Stimulated activated effector memory CD8-positive, alpha-beta T cell treated with anti-CD3 and anti-CD28 coated beads, Interleukin-12 subunit alpha, Interleukin-12 subunit beta, amount 100 ng/mL, for 72 hours (primary cell): Measurements from ENCODE around the gene BAX.
"Not testable (repeated sequence)": the region's sequence is repeated elsewhere in the genome, so short reads cannot be mapped to it uniquely, and the experiment has no call there.

Experiments used
- ATAC-seq: fragments of 150-1000 bp; cut with Tn5 transposase; 2 replicates; pipeline ENCODE4 v1.10.0; 2021
- DNase-seq, 2 donors: peaks; one replicate each; pipeline ENCODE4 v3.0.0; 2021 to 2022; ENCODE audit warnings: low spot score in 2 of 2
- H3K27ac Mint-ChIP-seq: one replicate; pipeline ENCODE4 v1.8.0; 2022; ENCODE audit warnings: mild to moderate bottlenecking, mixed read lengths
- H3K36me3 Mint-ChIP-seq: one replicate; pipeline ENCODE4 v1.8.0; 2022; ENCODE audit warnings: mild to moderate bottlenecking, mixed read lengths
- H3K4me1 Mint-ChIP-seq: one replicate; pipeline ENCODE4 v1.8.0; 2022; ENCODE audit warnings: mixed read lengths
- H3K4me3 Mint-ChIP-seq: one replicate; pipeline ENCODE4 v1.8.0; 2022; ENCODE audit warnings: mild to moderate bottlenecking, mixed read lengths
- H3K9me3 Mint-ChIP-seq: one replicate; pipeline ENCODE4 v1.8.0; 2022; ENCODE audit warnings: mixed read lengths

Gene BAX

DNA sequence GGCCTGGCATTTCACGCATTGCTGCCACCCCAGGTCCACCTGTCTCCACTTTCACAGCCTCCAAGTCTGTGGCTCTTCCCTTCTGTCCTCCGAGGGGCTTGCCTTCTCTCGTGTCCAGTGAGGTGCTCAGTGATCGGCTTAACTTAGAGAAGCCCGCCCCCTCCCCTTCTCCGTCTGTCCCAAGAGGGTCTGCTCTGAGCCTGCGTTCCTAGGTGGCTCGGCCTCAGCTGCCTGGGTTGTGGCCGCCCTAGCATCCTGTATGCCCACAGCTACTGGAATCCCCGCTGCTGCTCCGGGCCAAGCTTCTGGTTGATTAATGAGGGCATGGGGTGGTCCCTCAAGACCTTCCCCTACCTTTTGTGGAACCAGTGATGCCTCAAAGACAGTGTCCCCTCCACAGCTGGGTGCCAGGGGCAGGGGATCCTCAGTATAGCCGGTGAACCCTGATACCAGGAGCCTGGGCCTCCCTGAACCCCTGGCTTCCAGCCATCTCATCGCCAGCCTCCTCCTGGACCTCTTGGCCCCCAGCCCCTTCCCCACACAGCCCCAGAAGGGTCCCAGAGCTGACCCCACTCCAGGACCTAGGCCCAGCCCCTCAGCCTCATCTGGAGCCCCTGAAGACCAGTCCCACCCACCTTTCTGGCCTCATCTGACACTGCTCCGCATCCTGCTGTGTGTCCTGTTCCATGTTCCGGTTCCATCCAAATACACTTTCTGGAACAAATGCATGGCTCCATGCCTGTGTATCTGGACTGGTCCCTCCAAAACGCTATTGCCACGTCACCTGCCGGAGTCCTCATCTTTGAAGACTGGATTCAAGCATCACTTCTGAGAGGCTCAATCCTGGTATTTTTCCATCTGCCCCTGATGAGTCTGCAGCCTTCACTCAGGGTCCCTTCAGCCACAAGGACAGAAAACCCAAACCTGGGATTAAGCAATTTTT lies 31.9 kb upstream of the BAX start:
- DNase-seq, result no peak
- no peak for ATAC-seq
- no peak overlapping the region for H3K4me3 Mint-ChIP-seq
- H3K36me3 Mint-ChIP-seq, result peaks cover 51% of the 10 kb centered on the region
- peak overlapping the region; percentile 72 for H3K27ac Mint-ChIP-seq
- no peaks in the 10 kb centered on the region for H3K4me1 Mint-ChIP-seq
- no peaks in the 10 kb centered on the region for H3K9me3 Mint-ChIP-seq

DNA sequence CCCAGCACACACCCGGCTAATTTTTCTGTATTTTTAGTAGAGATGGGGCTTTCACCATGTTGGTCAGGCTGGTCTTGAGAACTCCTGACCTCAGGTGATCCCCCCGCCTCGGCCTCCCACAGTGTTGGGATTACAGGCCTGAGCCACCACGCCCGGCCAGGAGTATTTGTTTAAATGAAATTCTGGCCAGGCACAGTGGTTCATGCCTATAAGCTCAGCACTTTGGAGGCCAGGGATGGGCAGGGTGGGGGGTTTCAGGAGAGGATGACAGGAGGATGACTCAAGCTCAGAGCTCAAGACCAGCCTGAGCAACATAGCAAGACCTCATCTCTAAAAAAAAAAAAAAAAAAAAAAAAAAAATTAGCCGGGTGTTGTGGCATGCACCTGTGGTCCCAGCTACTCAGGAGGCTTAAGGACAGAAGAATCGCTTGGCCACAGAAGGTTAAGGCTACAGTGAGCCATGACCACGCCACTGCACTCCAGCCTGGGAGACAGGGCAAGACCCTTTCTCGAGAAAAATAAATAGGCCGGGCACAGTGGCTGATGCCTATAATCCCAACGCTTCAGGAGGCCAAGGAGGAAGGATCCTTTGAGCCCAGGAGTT lies 29.3 kb upstream of the BAX start:
- H3K4me3 Mint-ChIP-seq, result no peak overlapping the region
- H3K4me1 Mint-ChIP-seq, result no peaks in the 10 kb centered on the region
- H3K36me3 Mint-ChIP-seq, result peaks cover 26% of the 10 kb centered on the region
- H3K9me3 Mint-ChIP-seq, result no peaks in the 10 kb centered on the region
- DNase-seq, result no peak
- H3K27ac Mint-ChIP-seq, result no peak overlapping the region
- peak; percentile 58 for ATAC-seq

DNA sequence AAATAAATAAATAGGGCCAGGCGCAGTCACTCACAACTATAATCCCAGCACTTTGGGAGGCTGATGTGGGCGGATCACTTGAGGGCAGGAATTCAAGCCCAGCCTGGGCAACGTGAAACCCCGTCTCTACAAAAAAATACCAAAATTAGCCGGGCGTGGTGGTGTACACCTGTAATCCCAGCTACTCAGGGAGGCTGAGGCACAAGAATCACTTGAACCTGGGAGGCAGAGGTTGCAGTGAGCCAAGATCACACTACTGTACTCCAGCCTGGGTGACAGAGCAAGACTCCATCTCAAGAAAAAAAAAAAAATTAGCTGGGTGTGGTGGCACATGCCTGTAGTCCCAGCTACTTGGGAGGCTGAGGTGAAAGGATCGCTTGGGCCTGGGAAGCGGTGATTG lies 28.8 kb upstream of the BAX start:
- peaks cover 26% of the 10 kb centered on the region for H3K36me3 Mint-ChIP-seq
- not testable (repeated sequence) for H3K27ac Mint-ChIP-seq, DNase-seq, H3K4me3 Mint-ChIP-seq, H3K9me3 Mint-ChIP-seq, ATAC-seq, H3K4me1 Mint-ChIP-seq

DNA sequence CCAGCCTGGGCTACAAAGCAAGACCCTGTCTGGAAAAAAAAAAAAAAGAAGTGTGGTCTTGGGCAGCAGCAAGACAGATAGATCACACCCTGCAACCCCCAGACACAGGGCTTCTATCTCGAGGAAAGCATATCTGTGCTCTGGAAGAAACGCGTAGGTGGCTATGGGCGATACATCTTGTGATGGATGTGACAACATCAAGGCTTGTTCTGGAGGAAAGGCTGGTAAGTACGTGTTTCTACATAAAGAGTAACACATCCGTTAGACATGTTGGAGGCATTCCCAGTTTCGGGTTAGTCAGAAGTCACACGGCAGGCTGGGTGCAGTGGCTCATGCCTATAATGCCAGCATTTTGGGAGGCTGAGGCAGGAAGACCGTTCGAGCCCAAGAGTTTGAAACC lies 27.8 kb upstream of the BAX start:
- ATAC-seq (peak; percentile 47), DNase-seq (no peak)
- H3K27ac Mint-ChIP-seq, result no peak overlapping the region
- no peaks in the 10 kb centered on the region for H3K4me1 Mint-ChIP-seq
- H3K9me3 Mint-ChIP-seq, result no peaks in the 10 kb centered on the region
- H3K36me3 Mint-ChIP-seq, result peaks cover 26% of the 10 kb centered on the region
- H3K4me3 Mint-ChIP-seq, result peak overlapping the region; percentile 7

DNA sequence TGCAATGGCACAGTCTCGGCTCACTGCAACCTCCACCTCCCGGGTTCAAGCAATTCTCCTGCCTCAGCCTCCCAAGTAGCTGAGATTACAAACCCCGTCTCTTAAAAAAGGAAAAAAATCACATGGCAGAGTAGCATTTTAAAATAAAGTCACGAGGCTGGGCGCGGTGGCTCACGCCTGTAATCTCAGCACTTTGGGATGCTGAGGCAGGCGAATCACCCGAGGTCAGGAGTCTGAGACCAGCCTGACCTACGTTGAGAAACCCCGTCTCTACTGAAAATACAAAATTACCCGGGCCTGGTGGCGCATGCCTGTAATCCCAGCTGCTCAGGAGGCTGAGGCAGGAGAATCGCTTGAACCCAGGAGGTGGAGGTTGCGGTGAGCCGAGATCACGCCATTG lies 27.0 kb upstream of the BAX start:
- H3K9me3 Mint-ChIP-seq, H3K4me1 Mint-ChIP-seq, ATAC-seq, DNase-seq, H3K27ac Mint-ChIP-seq, H3K4me3 Mint-ChIP-seq: not testable (repeated sequence)
- peaks cover 21% of the 10 kb centered on the region for H3K36me3 Mint-ChIP-seq

DNA sequence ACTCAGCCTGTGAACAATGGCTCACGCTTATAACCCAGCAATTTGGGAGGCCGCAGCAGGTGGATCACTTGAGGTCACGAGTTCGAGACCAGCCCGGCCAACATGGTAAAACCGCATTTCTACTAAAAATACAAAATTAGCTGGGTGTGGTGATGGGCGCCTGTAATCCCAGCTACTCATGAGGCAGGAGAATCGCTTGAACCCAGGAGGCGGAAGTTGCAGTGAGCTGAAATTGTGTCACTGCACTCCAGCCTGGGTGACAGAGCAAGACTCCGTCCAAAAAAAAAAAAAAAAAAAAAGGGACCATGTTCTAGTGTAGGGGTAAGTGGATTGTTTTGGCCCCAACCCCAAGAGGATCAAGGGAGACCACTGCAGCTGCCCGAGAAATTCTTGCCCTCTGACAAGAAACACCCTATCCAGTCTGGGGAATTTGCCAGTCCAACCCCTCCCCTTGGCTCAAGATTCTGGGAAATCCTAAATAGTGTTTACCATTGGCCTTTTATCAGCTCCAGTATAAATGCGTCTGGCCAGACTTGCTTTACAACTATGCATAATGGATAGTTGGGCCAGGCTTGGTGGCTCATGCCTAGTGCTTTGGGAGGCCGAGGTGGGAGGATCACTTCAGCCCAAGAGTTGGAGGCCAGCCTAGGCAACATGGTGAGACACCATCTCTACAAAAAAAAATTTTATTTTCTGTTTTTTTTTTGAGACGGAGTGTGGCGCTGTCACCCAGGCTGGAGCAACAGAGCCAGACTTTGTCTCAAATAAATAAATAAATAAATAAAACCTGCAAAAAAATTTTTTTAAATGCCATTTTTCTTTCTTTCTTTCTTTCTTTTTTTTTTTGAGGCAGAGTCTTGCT lies 26.3 kb upstream of the BAX start:
- H3K27ac Mint-ChIP-seq, result no peak overlapping the region
- no peak overlapping the region for H3K4me3 Mint-ChIP-seq
- ATAC-seq (no peak), DNase-seq (no peak)
- no peaks in the 10 kb centered on the region for H3K9me3 Mint-ChIP-seq
- peaks cover 14% of the 10 kb centered on the region for H3K36me3 Mint-ChIP-seq
- H3K4me1 Mint-ChIP-seq, result peaks cover 4% of the 10 kb centered on the region

DNA sequence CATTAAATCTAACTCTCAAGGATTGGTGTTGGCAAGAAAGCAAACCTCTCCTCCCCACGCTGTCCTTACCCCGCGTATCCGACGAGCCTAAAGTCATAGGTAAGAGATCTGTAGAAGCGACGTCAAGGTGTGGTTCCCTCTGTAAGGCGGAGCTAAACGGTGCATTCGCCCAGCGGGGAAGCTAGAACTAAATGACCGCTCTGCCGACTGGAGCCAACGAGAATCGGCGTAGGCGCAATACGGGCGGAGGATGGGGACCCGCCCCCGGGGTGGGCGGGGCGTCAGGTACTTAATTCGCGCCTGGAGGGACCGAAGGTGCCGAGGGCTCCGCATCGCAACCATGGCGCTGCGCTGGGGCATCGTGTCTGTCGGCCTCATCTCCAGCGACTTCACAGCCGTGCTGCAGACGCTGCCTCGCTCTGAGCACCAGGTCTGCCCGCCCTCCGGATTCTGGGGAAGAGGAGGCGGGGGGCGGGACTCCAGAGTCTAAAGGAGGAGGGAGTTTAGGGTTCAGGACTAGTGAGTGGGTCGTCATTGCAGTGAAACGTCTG lies 21.2 kb upstream of the BAX start, which contains the start of gene DHDH:
Gene DHDH, plus strand, starts transcription at position 318 of the 551 bp plus-strand sequence. Its CDS starts 23 bp downstream, at position 341.
- peaks cover 4% of the 10 kb centered on the region for H3K36me3 Mint-ChIP-seq
- peak within 1 kb of the TSS; percentile 82 for H3K4me3 Mint-ChIP-seq
- no peaks in the 10 kb centered on the region for H3K9me3 Mint-ChIP-seq
- peaks cover 15% of the 10 kb centered on the region for H3K4me1 Mint-ChIP-seq
- ATAC-seq, result peak; percentile 92
- DNase-seq, result peak; percentile 65 to 88
- peak within 1 kb of the TSS; percentile 54 for H3K27ac Mint-ChIP-seq

DNA sequence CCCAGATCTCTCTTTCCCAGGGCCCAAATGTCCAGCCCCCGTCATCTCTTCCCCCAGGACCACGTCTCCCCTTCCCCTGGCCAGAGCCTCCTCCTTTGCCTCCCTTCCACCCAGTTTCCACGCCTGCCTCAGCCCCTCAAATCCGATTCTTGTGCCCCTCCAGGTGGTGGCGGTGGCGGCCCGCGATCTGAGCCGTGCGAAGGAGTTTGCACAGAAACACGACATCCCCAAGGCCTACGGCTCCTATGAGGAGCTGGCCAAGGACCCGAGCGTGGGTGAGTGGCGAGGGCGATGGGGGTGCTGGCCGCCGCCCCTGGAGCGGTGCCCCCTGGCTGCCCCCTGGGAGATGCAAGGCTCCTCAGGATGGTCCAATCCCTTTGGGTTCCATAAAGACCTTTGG lies 19.8 kb upstream of the BAX start:
- no peak for ATAC-seq
- Mint-ChIP-seq H3K36me3 (peaks cover 4% of the 10 kb centered on the region), H3K4me1 (peaks cover 15% of the 10 kb centered on the region), H3K9me3 (no peaks in the 10 kb centered on the region), H3K27ac (no peak overlapping the region), H3K4me3 (no peak overlapping the region)
- DNase-seq, result no peak

DNA sequence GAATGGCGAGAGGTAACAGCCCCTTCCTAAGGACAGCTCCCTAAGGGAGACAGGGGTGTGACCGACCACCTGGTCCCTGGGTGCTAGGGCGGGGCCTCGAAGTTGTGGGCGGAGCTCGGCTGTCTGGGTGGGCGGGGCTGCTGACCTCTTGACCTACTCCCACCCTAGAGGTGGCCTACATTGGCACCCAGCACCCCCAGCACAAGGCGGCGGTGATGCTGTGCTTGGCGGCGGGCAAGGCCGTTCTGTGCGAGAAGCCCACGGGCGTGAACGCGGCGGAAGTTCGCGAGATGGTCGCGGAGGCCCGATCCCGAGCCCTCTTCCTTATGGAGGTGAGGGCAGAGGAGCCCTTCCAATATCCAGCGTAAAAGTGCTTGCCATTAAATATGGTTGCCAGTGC lies 18.8 kb upstream of the BAX start:
- DNase-seq (no peak), ATAC-seq (no peak)
- peaks cover 4% of the 10 kb centered on the region for H3K36me3 Mint-ChIP-seq
- H3K4me3 Mint-ChIP-seq, result no peak overlapping the region
- H3K9me3 Mint-ChIP-seq, result no peaks in the 10 kb centered on the region
- H3K27ac Mint-ChIP-seq, result no peak overlapping the region
- H3K4me1 Mint-ChIP-seq, result peaks cover 15% of the 10 kb centered on the region

DNA sequence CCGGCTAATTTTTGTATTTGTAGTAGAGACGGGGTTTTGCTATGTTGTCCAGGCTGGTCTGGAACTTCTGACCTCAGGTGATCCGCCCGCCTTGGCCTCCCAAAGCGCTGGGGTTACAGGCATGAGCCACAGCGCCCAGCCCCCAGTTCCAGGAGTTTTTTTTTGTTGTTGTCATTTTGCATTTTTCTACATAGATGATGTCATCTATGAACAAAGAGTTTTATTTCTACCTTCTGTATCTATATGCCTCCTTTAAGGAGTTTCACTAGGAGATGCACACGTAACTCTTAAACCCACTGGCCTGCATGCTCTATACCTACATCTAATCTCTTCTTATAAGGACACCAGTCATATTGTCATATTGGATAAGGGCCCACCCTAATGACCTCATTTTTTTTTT lies 16.4 kb upstream of the BAX start:
- Mint-ChIP-seq H3K9me3 (no peaks in the 10 kb centered on the region), H3K4me1 (peaks cover 12% of the 10 kb centered on the region), H3K36me3 (peaks cover 4% of the 10 kb centered on the region), H3K4me3 (no peak overlapping the region), H3K27ac (no peak overlapping the region)
- ATAC-seq, result no peak
- no peak for DNase-seq

DNA sequence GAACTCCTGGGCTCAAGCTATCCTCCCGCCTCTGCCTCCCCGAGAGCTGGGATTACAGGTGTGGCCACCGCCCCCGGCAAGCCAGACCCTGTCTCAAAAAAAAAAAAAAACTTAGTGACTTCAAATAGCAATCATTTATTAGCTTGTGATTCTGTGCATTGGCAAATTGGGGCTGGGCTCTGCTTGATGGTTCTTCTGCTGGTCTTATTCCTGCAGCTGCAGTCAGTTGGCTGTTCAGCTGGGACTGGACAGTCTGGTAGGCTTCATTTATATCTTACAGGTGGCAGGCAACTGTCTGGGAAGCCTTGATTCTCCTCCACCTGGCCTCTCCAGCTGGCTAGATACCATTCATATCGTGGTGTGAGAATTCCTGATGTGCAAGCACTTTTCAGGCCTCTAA lies 13.8 kb upstream of the BAX start:
- H3K4me3 Mint-ChIP-seq, result no peak overlapping the region
- H3K27ac Mint-ChIP-seq, result no peak overlapping the region
- peaks cover 5% of the 10 kb centered on the region for H3K36me3 Mint-ChIP-seq
- no peaks in the 10 kb centered on the region for H3K9me3 Mint-ChIP-seq
- DNase-seq (no peak), ATAC-seq (no peak)
- H3K4me1 Mint-ChIP-seq, result no peaks in the 10 kb centered on the region

DNA sequence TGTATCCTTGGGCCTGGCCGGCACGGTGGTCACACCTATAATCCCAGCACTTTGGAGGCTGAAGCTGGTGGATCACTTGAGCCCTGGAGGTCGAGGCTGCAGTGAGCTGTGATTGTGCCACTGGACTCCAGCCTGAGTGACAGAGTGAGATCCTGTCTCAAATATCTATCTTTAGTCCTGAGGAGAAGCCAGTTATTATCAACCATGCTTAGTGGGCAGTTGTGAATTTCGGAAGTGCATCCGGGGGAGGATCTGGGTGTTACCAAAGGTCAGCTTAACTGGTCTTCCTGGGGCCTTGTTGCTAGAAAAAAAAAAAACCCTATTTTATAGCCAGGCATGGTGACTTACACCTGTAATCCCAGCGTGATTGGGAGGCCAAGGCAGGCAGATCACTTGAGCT lies 11.6 kb upstream of the BAX start:
- ATAC-seq (no peak), DNase-seq (no peak)
- H3K4me3 Mint-ChIP-seq, result no peak overlapping the region
- H3K36me3 Mint-ChIP-seq, result peaks cover 5% of the 10 kb centered on the region
- no peaks in the 10 kb centered on the region for H3K9me3 Mint-ChIP-seq
- no peaks in the 10 kb centered on the region for H3K4me1 Mint-ChIP-seq
- H3K27ac Mint-ChIP-seq, result no peak overlapping the region

DNA sequence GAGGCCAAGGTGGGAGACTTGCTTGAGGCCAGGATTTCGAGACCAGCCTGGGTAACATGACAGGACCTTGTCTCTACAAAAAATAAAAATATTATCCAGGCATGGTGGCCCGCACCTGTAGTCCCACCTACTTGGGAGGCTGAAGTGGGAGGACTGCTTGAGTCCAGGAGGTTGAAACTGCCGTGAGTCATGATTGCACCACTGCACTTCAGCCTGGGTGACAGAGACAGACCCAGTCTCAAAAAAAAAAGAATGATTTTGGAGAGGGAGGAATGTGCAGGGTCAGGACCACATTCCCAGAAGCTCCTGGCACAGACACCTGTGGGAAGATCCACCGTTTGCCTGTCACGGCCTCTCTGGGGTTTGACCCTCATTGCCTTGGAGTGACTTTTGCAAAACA lies 9.3 kb upstream of the BAX start:
- Mint-ChIP-seq H3K9me3 (no peaks in the 10 kb centered on the region), H3K27ac (no peak overlapping the region), H3K4me1 (no peaks in the 10 kb centered on the region), H3K36me3 (peaks cover 5% of the 10 kb centered on the region), H3K4me3 (no peak overlapping the region)
- ATAC-seq (no peak), DNase-seq (no peak)

DNA sequence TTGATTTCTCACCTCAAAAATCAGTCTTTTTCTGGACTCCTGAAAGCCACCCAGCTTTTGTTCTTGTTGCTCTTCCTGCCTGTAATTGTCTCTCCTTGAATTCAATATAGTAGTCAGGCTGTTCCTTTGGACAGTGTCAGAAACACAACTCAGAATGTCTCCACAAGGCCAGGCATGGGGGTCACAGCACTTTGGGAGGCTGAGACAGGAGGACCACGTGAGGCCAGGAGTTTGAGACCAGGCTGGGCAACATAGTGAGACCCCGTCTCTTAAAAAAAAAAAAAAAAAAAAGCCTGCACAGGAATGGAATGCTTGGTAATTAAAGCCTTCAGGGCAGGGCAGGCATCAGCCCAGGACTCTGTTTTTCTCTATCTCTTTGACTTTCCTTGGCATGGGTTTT lies 8.9 kb upstream of the BAX start:
- Mint-ChIP-seq H3K9me3 (no peaks in the 10 kb centered on the region), H3K27ac (no peak overlapping the region), H3K36me3 (peaks cover 5% of the 10 kb centered on the region), H3K4me3 (no peak overlapping the region), H3K4me1 (no peaks in the 10 kb centered on the region)
- ATAC-seq (no peak), DNase-seq (no peak)
